Thoracic aorta (tissue), 2 donors: ENCODE data around the gene DNAH1. TPM values are rescaled to one million over a fixed set of nuclear protein-coding genes. Genes with fewer than 3 reads are reported as not detected.
A peak's percentile ranks its signal among the peaks of the same experiment; 100 is the strongest.

Experiments used
- ATAC-seq: fragments of 150-250 bp; one replicate; pipeline ENCODE4 v1.8.0; 2017; ENCODE audit warnings: low read depth; ENCODE audit not compliant: insufficient number of reproducible peaks, low FRiP score
- DNase-seq: peaks from one replicate; pipeline ENCODE4 v3.0.0-alpha.2; 2020; ENCODE audit warnings: low spot score
- H3K27ac ChIP-seq, 2 donors: fragments of 200-600 bp; sonication (generic); 1 replicate in 1 of 2; 2 replicates in 1 of 2; pipeline ENCODE4 v1.5.1; 2016; ENCODE audit warnings: mild to moderate bottlenecking in 2 of 2, moderate library complexity in 2 of 2
- H3K27me3 ChIP-seq: fragments of 200-600 bp; sonication (generic); replicated peaks from 2 replicates; pipeline ENCODE4 v1.6.0; 2016; ENCODE audit warnings: mild to moderate bottlenecking; ENCODE audit not compliant: insufficient read depth
- H3K36me3 ChIP-seq: fragments of 200-600 bp; sonication (generic); one replicate; pipeline ENCODE4 v1.5.1; 2016
- H3K4me1 ChIP-seq, 2 donors: fragments of 200-600 bp; sonication (generic); 1 replicate in 1 of 2; 2 replicates in 1 of 2; pipeline versions ENCODE4 v1.5.1 to v1.6.0; 2016; ENCODE audit warnings: low read depth in 2 of 2, mild to moderate bottlenecking in 1 of 2; ENCODE audit not compliant: control insufficient read depth in 1 of 2
- H3K4me3 ChIP-seq: fragments of 200-600 bp; sonication (generic); 2 replicates; pipeline ENCODE4 v1.5.1; 2016; ENCODE audit warnings: mild to moderate bottlenecking
- H3K9me3 ChIP-seq: fragments of 200-600 bp; sonication (generic); 2 replicates; pipeline ENCODE4 v1.5.1; 2016
- CTCF ChIP-seq: fragments of 200-600 bp; sonication (generic); IDR thresholded peaks from one replicate; pipeline ENCODE4 v1.5.1; 2019; ENCODE audit warnings: antibody characterized with exemption
- total RNA-seq, 2 donors: library from RNA; depleted of rRNA; stranded (reverse); fragments of >200 nt; gene quantifications; one replicate each; pipeline versions ENCODE4 v1.1.0 to v1.2.3, GENCODE V29; 2016

DNAH1 gene
- total RNA-seq, 2 donors from 2014 or later: 14.6 to 21.0 TPM

GRCh38 chr3:52372822-52373504 is 56.8 kb downstream of the DNAH1 start:
- no peak for TF ChIP-seq CTCF
- H3K4me1 ChIP-seq: peaks cover 0 to 3% of the 10 kb centered on the region in 2 donors
- H3K27ac ChIP-seq: no peak overlapping the region
- H3K27me3 ChIP-seq: no peaks in the 10 kb centered on the region
- peaks cover 4% of the 10 kb centered on the region for H3K36me3 ChIP-seq
- no peak for DNase-seq
- no peaks in the 10 kb centered on the region for H3K9me3 ChIP-seq
- no peak for ATAC-seq
- peak overlapping the region; percentile 59 for H3K4me3 ChIP-seq

DNA sequence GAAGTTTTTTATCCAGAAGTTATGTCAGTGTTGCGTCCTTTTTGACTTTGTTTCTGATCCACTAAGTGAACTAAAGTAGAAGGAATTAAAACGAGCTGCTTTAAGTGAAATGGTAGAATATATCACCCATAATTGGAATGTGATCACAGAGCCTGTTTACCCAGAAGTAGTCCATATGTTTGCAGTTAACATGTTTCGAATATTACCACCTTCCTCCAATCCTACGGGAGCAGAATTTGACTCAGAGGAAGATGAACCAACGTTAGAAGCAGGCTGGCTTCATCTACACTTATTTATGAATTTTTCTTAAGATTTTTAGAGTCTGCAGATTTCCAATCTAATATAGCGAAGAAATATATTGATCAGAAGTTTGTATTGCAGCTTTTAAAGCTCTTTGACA is 57.6 kb downstream of the DNAH1 start:
- TF ChIP-seq CTCF: no peak
- no peaks in the 10 kb centered on the region for H3K9me3 ChIP-seq
- no peaks in the 10 kb centered on the region for H3K27me3 ChIP-seq
- no peak for ATAC-seq
- no peak for DNase-seq
- peaks cover 4% of the 10 kb centered on the region for H3K36me3 ChIP-seq
- peak overlapping the region; percentile 59 for H3K4me3 ChIP-seq
- peaks cover 0 to 3% of the 10 kb centered on the region in 2 donors for H3K4me1 ChIP-seq
- no peak overlapping the region for H3K27ac ChIP-seq

DNA sequence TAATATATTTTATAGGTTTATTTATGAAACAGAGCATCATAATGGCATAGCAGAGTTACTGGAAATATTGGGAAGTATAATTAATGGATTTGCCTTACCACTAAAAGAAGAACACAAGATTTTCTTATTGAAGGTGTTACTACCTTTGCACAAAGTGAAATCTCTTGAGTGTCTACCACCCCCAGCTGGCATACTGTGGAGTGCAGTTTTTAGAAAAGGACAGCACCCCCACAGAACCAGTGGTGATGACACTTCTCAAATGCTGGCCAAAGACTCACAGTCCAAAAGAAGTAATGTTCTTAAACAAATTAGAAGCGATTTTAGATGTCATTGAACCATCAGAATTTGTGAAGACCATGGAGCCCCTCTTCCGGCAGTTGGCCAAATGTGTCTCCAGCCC is 58.1 kb downstream of the DNAH1 start:
- peaks cover 0 to 3% of the 10 kb centered on the region in 2 donors for H3K4me1 ChIP-seq
- H3K9me3 ChIP-seq: no peaks in the 10 kb centered on the region
- H3K27ac ChIP-seq: no peak overlapping the region
- ATAC-seq: no peak
- no peak for DNase-seq
- no peaks in the 10 kb centered on the region for H3K27me3 ChIP-seq
- peaks cover 4% of the 10 kb centered on the region for H3K36me3 ChIP-seq
- H3K4me3 ChIP-seq: no peak overlapping the region
- TF ChIP-seq CTCF: no peak

DNA sequence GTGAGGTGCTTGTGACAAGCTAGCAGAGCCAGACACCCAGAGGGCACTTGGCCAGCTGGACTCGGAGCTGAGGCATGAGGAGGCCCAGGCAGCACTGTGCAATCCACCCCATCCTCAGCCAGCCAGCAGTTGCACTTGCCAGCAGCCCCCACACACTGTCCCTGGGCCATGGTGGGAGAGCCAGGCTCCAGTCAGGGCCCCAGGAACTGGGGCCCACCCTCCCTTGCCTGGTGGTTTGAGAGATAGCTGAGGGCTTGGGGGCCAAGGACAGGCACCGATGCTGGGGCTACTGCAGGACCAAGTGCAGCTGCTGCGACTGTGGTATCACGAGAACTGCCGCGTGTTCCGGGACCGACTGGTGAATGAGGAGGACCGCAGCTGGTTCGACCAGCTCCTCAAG is 63.5 kb downstream of the DNAH1 start:
- Histone ChIP-seq H3K36me3 (no peaks in the 10 kb centered on the region), H3K27ac (no peak overlapping the region), H3K4me1 (no peaks in the 10 kb centered on the region), H3K4me3 (no peak overlapping the region), H3K9me3 (no peaks in the 10 kb centered on the region), H3K27me3 (no peaks in the 10 kb centered on the region)
- no peak for ATAC-seq
- no peak for TF ChIP-seq CTCF
- DNase-seq: no peak

- ATAC-seq: no peak
These were observed 63.9 kb downstream of the DNAH1 start for GRCh38 chr3:52380023-52380422.

More at GRCh38 chr3:52380023-52380422, 63.9 kb downstream of the DNAH1 start:
- no peaks in the 10 kb centered on the region for H3K4me1 ChIP-seq
- TF ChIP-seq CTCF: no peak
- H3K27ac ChIP-seq: no peak overlapping the region
- H3K4me3 ChIP-seq: no peak overlapping the region
- H3K27me3 ChIP-seq: no peaks in the 10 kb centered on the region
- no peaks in the 10 kb centered on the region for H3K9me3 ChIP-seq
- H3K36me3 ChIP-seq: no peaks in the 10 kb centered on the region
- no peak for DNase-seq
